Measurements from ENCODE around the gene TMEM106C. TPM values are rescaled to one million over a fixed set of nuclear protein-coding genes. Genes with fewer than 3 reads are reported as not detected.

The TMEM106C gene
- polyA plus RNA-seq, 1 donor = 218 TPM

- peak; percentile 34 to 62 for DNase-seq
- Histone ChIP-seq H3K4me3 (ENCODE audit: low read length) (peak overlapping the region; percentile 98), H3K27me3 (ENCODE audit: control insufficient read depth, insufficient read depth, low read length) (no peaks in the 10 kb centered on the region), H3K9me3 (ENCODE audit: control insufficient read depth, low read depth, low read length) (no peaks in the 10 kb centered on the region), H3K27ac (ENCODE audit: low read length) (peak overlapping the region; percentile 20), H3K4me1 (ENCODE audit: control insufficient read depth, insufficient read depth, low read length) (peaks cover 22% of the 10 kb centered on the region), H3K36me3 (ENCODE audit: control insufficient read depth, insufficient read depth, low read length) (peaks cover 33% of the 10 kb centered on the region)
- no CpG with 5 or more reads among the region's 18 CpGs for WGBS (ENCODE audit: insufficient coverage, low lambda C conversion rate)
These were observed 821 bp downstream of the TMEM106C start for GRCh38 chr12:47964106-47964728.

GRCh38 chr12:47965581-47965980, 2.2 kb downstream of the TMEM106C start:
- no peaks in the 10 kb centered on the region for H3K27me3 ChIP-seq (ENCODE audit: control insufficient read depth, insufficient read depth, low read length)
- peak overlapping the region; percentile 76 for H3K27ac ChIP-seq (ENCODE audit: low read length)
- no CpG with 5 or more reads among the region's 3 CpGs for WGBS (ENCODE audit: insufficient coverage, low lambda C conversion rate)
- peaks cover 22% of the 10 kb centered on the region for H3K4me1 ChIP-seq (ENCODE audit: control insufficient read depth, insufficient read depth, low read length)
- peaks cover 35% of the 10 kb centered on the region for H3K36me3 ChIP-seq (ENCODE audit: control insufficient read depth, insufficient read depth, low read length)
- no peak overlapping the region for H3K4me3 ChIP-seq (ENCODE audit: low read length)
- no peaks in the 10 kb centered on the region for H3K9me3 ChIP-seq (ENCODE audit: control insufficient read depth, low read depth, low read length)
- DNase-seq = peak; percentile 71 to 87

GRCh38 chr12:47967461-47968321, 4.3 kb downstream of the TMEM106C start:
- H3K36me3 ChIP-seq (ENCODE audit: control insufficient read depth, insufficient read depth, low read length) = peaks cover 43% of the 10 kb centered on the region
- no peak for DNase-seq
- H3K27me3 ChIP-seq (ENCODE audit: control insufficient read depth, insufficient read depth, low read length) = no peaks in the 10 kb centered on the region
- no peak overlapping the region for H3K4me3 ChIP-seq (ENCODE audit: low read length)
- H3K27ac ChIP-seq (ENCODE audit: low read length) = no peak overlapping the region
- peaks cover 22% of the 10 kb centered on the region for H3K4me1 ChIP-seq (ENCODE audit: control insufficient read depth, insufficient read depth, low read length)
- WGBS (ENCODE audit: insufficient coverage, low lambda C conversion rate) = no CpG with 5 or more reads among the region's 5 CpGs
- H3K9me3 ChIP-seq (ENCODE audit: control insufficient read depth, low read depth, low read length) = no peaks in the 10 kb centered on the region

GRCh38 chr12:47969845-47970244, 6.4 kb downstream of the TMEM106C start:
- Histone ChIP-seq H3K27me3 (ENCODE audit: control insufficient read depth, insufficient read depth, low read length) (no peaks in the 10 kb centered on the region), H3K4me1 (ENCODE audit: control insufficient read depth, insufficient read depth, low read length) (peaks cover 12% of the 10 kb centered on the region), H3K36me3 (ENCODE audit: control insufficient read depth, insufficient read depth, low read length) (peaks cover 46% of the 10 kb centered on the region), H3K4me3 (ENCODE audit: low read length) (no peak overlapping the region), H3K27ac (ENCODE audit: low read length) (no peak overlapping the region), H3K9me3 (ENCODE audit: control insufficient read depth, low read depth, low read length) (no peaks in the 10 kb centered on the region)
- no peak for DNase-seq
- WGBS (ENCODE audit: insufficient coverage, low lambda C conversion rate) = 43% methylated on average over 2 of the region's 3 CpGs

- Histone ChIP-seq H3K4me3 (ENCODE audit: low read length) (no peak overlapping the region), H3K27me3 (ENCODE audit: control insufficient read depth, insufficient read depth, low read length) (no peaks in the 10 kb centered on the region), H3K36me3 (ENCODE audit: control insufficient read depth, insufficient read depth, low read length) (peaks cover 44% of the 10 kb centered on the region), H3K27ac (ENCODE audit: low read length) (no peak overlapping the region), H3K4me1 (ENCODE audit: control insufficient read depth, insufficient read depth, low read length) (peaks cover 3% of the 10 kb centered on the region), H3K9me3 (ENCODE audit: control insufficient read depth, low read depth, low read length) (no peaks in the 10 kb centered on the region)
- DNase-seq = no peak
- WGBS (ENCODE audit: insufficient coverage, low lambda C conversion rate) = no CpG with 5 or more reads among the region's 7 CpGs
These were observed 7.4 kb downstream of the TMEM106C start for GRCh38 chr12:47970843-47971242.

- H3K4me3 ChIP-seq (ENCODE audit: low read length) = no peak overlapping the region
- no peak overlapping the region for H3K27ac ChIP-seq (ENCODE audit: low read length)
- H3K4me1 ChIP-seq (ENCODE audit: control insufficient read depth, insufficient read depth, low read length) = no peaks in the 10 kb centered on the region
- H3K27me3 ChIP-seq (ENCODE audit: control insufficient read depth, insufficient read depth, low read length) = no peaks in the 10 kb centered on the region
- no peaks in the 10 kb centered on the region for H3K9me3 ChIP-seq (ENCODE audit: control insufficient read depth, low read depth, low read length)
- WGBS (ENCODE audit: insufficient coverage, low lambda C conversion rate) = 83% methylated on average over 1 of the region's 6 CpGs
- no peak for DNase-seq
- peaks cover 25% of the 10 kb centered on the region for H3K36me3 ChIP-seq (ENCODE audit: control insufficient read depth, insufficient read depth, low read length)
These were observed 9.5 kb downstream of the TMEM106C start for GRCh38 chr12:47972895-47973294.

GRCh38 chr12:47973870-47974269, 10.5 kb downstream of the TMEM106C start:
- no peaks in the 10 kb centered on the region for H3K9me3 ChIP-seq (ENCODE audit: control insufficient read depth, low read depth, low read length)
- no peak for DNase-seq
- H3K36me3 ChIP-seq (ENCODE audit: control insufficient read depth, insufficient read depth, low read length) = peaks cover 19% of the 10 kb centered on the region
- no peaks in the 10 kb centered on the region for H3K4me1 ChIP-seq (ENCODE audit: control insufficient read depth, insufficient read depth, low read length)
- no peaks in the 10 kb centered on the region for H3K27me3 ChIP-seq (ENCODE audit: control insufficient read depth, insufficient read depth, low read length)
- no CpG with 5 or more reads among the region's 9 CpGs for WGBS (ENCODE audit: insufficient coverage, low lambda C conversion rate)
- H3K27ac ChIP-seq (ENCODE audit: low read length) = no peak overlapping the region
- no peak overlapping the region for H3K4me3 ChIP-seq (ENCODE audit: low read length)

GRCh38 chr12:47975036-47975620, 11.7 kb downstream of the TMEM106C start:
- DNase-seq = no peak
- no peak overlapping the region for H3K4me3 ChIP-seq (ENCODE audit: low read length)
- peaks cover 3% of the 10 kb centered on the region for H3K4me1 ChIP-seq (ENCODE audit: control insufficient read depth, insufficient read depth, low read length)
- H3K27me3 ChIP-seq (ENCODE audit: control insufficient read depth, insufficient read depth, low read length) = no peaks in the 10 kb centered on the region
- no CpG with 5 or more reads among the region's 16 CpGs for WGBS (ENCODE audit: insufficient coverage, low lambda C conversion rate)
- no peak overlapping the region for H3K27ac ChIP-seq (ENCODE audit: low read length)
- H3K36me3 ChIP-seq (ENCODE audit: control insufficient read depth, insufficient read depth, low read length) = peaks cover 15% of the 10 kb centered on the region
- no peaks in the 10 kb centered on the region for H3K9me3 ChIP-seq (ENCODE audit: control insufficient read depth, low read depth, low read length)

- no peak for DNase-seq
- H3K4me3 ChIP-seq (ENCODE audit: low read length) = no peak overlapping the region
- no peak overlapping the region for H3K27ac ChIP-seq (ENCODE audit: low read length)
- H3K4me1 ChIP-seq (ENCODE audit: control insufficient read depth, insufficient read depth, low read length) = peaks cover 10% of the 10 kb centered on the region
- peaks cover 13% of the 10 kb centered on the region for H3K36me3 ChIP-seq (ENCODE audit: control insufficient read depth, insufficient read depth, low read length)
- H3K27me3 ChIP-seq (ENCODE audit: control insufficient read depth, insufficient read depth, low read length) = no peaks in the 10 kb centered on the region
- H3K9me3 ChIP-seq (ENCODE audit: control insufficient read depth, low read depth, low read length) = no peaks in the 10 kb centered on the region
- WGBS (ENCODE audit: insufficient coverage, low lambda C conversion rate) = no CpG with 5 or more reads among the region's 11 CpGs
These were observed 12.4 kb downstream of the TMEM106C start for GRCh38 chr12:47975816-47976215.

- DNase-seq = no peak
- Histone ChIP-seq H3K27me3 (ENCODE audit: control insufficient read depth, insufficient read depth, low read length) (no peaks in the 10 kb centered on the region), H3K4me3 (ENCODE audit: low read length) (no peak overlapping the region), H3K9me3 (ENCODE audit: control insufficient read depth, low read depth, low read length) (no peaks in the 10 kb centered on the region), H3K36me3 (ENCODE audit: control insufficient read depth, insufficient read depth, low read length) (peaks cover 10% of the 10 kb centered on the region), H3K27ac (ENCODE audit: low read length) (no peak overlapping the region), H3K4me1 (ENCODE audit: control insufficient read depth, insufficient read depth, low read length) (peaks cover 24% of the 10 kb centered on the region)
- no CpG with 5 or more reads among the region's 12 CpGs for WGBS (ENCODE audit: insufficient coverage, low lambda C conversion rate)
These were observed 13.8 kb downstream of the TMEM106C start for GRCh38 chr12:47977046-47977771.

Measured in large intestine (tissue), 3 donors.